Endothelial cell of umbilical vein (primary cell): ENCODE results near the gene BRINP2.

ENCODE experiments used
- CTCF ChIP-seq, 2 donors: IDR thresholded peaks; 1 replicate in 1 of 2; 2 replicates in 1 of 2; pipeline ENCODE4 v1.5.1; 2011; ENCODE audit warnings: low read length in 2 of 2, mild to moderate bottlenecking in 2 of 2, moderate library complexity in 2 of 2, control low read depth in 1 of 2, inconsistent platforms in 1 of 2, low read depth in 1 of 2; ENCODE audit not compliant: insufficient read depth in 1 of 2; ENCODE audit errors: extremely low read depth in 1 of 2
- EZH2 ChIP-seq: IDR thresholded peaks from 2 replicates; pipeline ENCODE4 v1.6.1; 2012; ENCODE audit warnings: borderline replicate concordance, low read depth, mild to moderate bottlenecking, moderate library complexity, low read length, inconsistent platforms; ENCODE audit not compliant: severe bottlenecking
- FOS ChIP-seq: IDR thresholded peaks from 2 replicates; pipeline ENCODE4 v1.6.1; 2011; ENCODE audit warnings: mild to moderate bottlenecking, low read length, moderate library complexity, borderline replicate concordance; ENCODE audit not compliant: insufficient read depth
- JUN ChIP-seq: IDR thresholded peaks from 2 replicates; pipeline ENCODE4 v1.6.1; 2011; ENCODE audit warnings: borderline replicate concordance, low read depth; ENCODE audit not compliant: insufficient read length, insufficient read depth
- MAX ChIP-seq: IDR thresholded peaks from 2 replicates; pipeline ENCODE4 v1.6.1; 2011; ENCODE audit not compliant: insufficient read depth, insufficient read length
- MYC ChIP-seq: IDR thresholded peaks from one replicate; pipeline ENCODE4 v1.6.1; 2011; ENCODE audit warnings: mild to moderate bottlenecking, low read depth, low read length
- POLR2A ChIP-seq: IDR thresholded peaks from 2 replicates; pipeline ENCODE4 v1.6.1; 2012; ENCODE audit warnings: low read depth, mild to moderate bottlenecking, control low read depth, low read length
- POLR2AphosphoS5 ChIP-seq: IDR thresholded peaks from 2 replicates; pipeline ENCODE4 v1.6.1; 2012; ENCODE audit warnings: low read depth, mild to moderate bottlenecking, control low read depth, low read length, moderate library complexity; ENCODE audit not compliant: insufficient read depth

GRCh38 chr1:177243773-177244172 is 73.0 kb downstream of the BRINP2 start:
- TF ChIP-seq CTCF (IDR thresholded peaks at IDR 0.05; ENCODE audit: extremely low read depth in 1 of 2, insufficient read depth in 1 of 2, low read depth in 1 of 2, low read length in 2 of 2) = no peak
- TF ChIP-seq POLR2A = no peak
- no peak for TF ChIP-seq POLR2AphosphoS5
- no peak for TF ChIP-seq JUN
- no peak for TF ChIP-seq EZH2
- no peak for TF ChIP-seq MAX
- TF ChIP-seq FOS = no peak
- TF ChIP-seq MYC = no peak
